ENCODE results near the gene EHMT2. TPM values are rescaled to one million over a fixed set of nuclear protein-coding genes. Genes with fewer than 3 reads are reported as not detected.

Gene EHMT2
- total and polyA plus RNA-seq, 2 donors (not counting 3 experiments of a cell fraction or from before 2014, with no cell fraction given) = 53.3 to 54.3 TPM

- TF ChIP-seq POLR2A (IDR thresholded peaks at IDR 0.05; ENCODE audit: low read depth, low read length) = peak; percentile 10
- TF ChIP-seq MAX (IDR thresholded peaks at IDR 0.05; ENCODE audit: insufficient read depth, insufficient read length) = no peak
- Histone ChIP-seq H3K36me3 (ENCODE audit: control insufficient read depth in 2 of 2, extremely low read depth in 1 of 2, insufficient read depth in 2 of 2, low read length in 2 of 2) (peaks cover 21 to 27% of the 10 kb centered on the region in 2 experiments), H3K9me3 (replicated peaks; ENCODE audit: control insufficient read depth, insufficient read depth, low read length) (no peaks in the 10 kb centered on the region), H3K9me1 (replicated peaks; ENCODE audit: control insufficient read depth, extremely low read depth, insufficient read depth, low read length) (no peaks in the 10 kb centered on the region), H3K4me2 (ENCODE audit: insufficient read depth, low read length) (peak overlapping the region; percentile 86), H3K79me2 (ENCODE audit: control insufficient read depth, insufficient read depth, low read length) (peaks cover 45% of the 10 kb centered on the region), H4K20me1 (replicated peaks; ENCODE audit: control insufficient read depth, extremely low read depth, insufficient read depth, low read length) (peaks cover 8% of the 10 kb centered on the region), H2AFZ (ENCODE audit: low read depth, low read length) (no peak overlapping the region), H3K27me3 (ENCODE audit: control insufficient read depth in 2 of 2, insufficient read depth in 2 of 2, low read length in 2 of 2) (no peaks in the 10 kb centered on the region), H3K4me3 (replicated peaks in 1 of 3; ENCODE audit: insufficient read depth in 1 of 3, low read depth in 1 of 3, low read length in 3 of 3) (peak overlapping the region; percentile 38 to 98 (median 81)), H3K27ac (ENCODE audit: insufficient read depth, low read depth, low read length) (no peak overlapping the region), H3K9ac (replicated peaks; ENCODE audit: extremely low read depth, insufficient read depth, low read length) (peak overlapping the region; percentile 99), H3K4me1 (ENCODE audit: control insufficient read depth, extremely low read depth, insufficient read depth, low read length) (peaks cover 27% of the 10 kb centered on the region)
- dilution Hi-C loops (cut with MboI; ENCODE audit: extremely low pct_ligation_motif_present, low sequenced_read_pairs) = no loop called here
- POLR2A ChIA-PET = interaction anchor here (1.6 kb wide), 1 partner anchor 10 kb away, joined by 6 read pairs; the partner anchor contains the start of gene HSPA1B
- DNase-seq (ENCODE audit: low read depth, low spot score) (no peak), FAIRE-seq (no peak)
- CTCF ChIA-PET = interaction anchor here (1.0 to 1.5 kb wide), 5 partner anchors 22 to 157 kb away, joined by 3 to 7 read pairs (median 3); no protein-coding TSS in a partner anchor
- intact Hi-C loops (cut with micrococcal nuclease) = loop anchor here (10.0 kb wide), 1 partner anchor 117 kb away; the partner anchor contains the start of genes NELFE and SKIC2
- no TSS peak for BruUV-seq (replicated peaks)
Observed at GRCh38 chr6:31837369-31838113, 60.0 kb downstream of the EHMT2 start.

- no peaks in the 10 kb centered on the region for H3K27me3 ChIP-seq (ENCODE audit: control insufficient read depth in 2 of 2, insufficient read depth in 2 of 2, low read length in 2 of 2)
- intact Hi-C loops (cut with micrococcal nuclease) (loop anchor here (10.0 kb wide), 1 partner anchor 118 kb away; the partner anchor contains the start of genes NELFE and SKIC2), dilution Hi-C loops (cut with MboI; ENCODE audit: extremely low pct_ligation_motif_present, low sequenced_read_pairs) (no loop called here)
- no peak for TF ChIP-seq EZH2 (IDR thresholded peaks at IDR 0.05; ENCODE audit: borderline replicate concordance, low read depth, low read length, severe bottlenecking)
- TF ChIP-seq FOS (IDR thresholded peaks at IDR 0.05; ENCODE audit: borderline replicate concordance, insufficient read depth, low read length) = no peak
- no peak for TF ChIP-seq MYC (IDR thresholded peaks at IDR 0.05; ENCODE audit: low read depth, low read length)
- peak; percentile 30 for DNase-seq (ENCODE audit: low read depth, low spot score)
- peaks cover 27% of the 10 kb centered on the region for H3K4me1 ChIP-seq (ENCODE audit: control insufficient read depth, extremely low read depth, insufficient read depth, low read length)
- H3K9me3 ChIP-seq (replicated peaks; ENCODE audit: control insufficient read depth, insufficient read depth, low read length) = no peaks in the 10 kb centered on the region
- H2AFZ ChIP-seq (ENCODE audit: low read depth, low read length) = no peak overlapping the region
- peak; percentile 8 for FAIRE-seq
- ChIA-PET POLR2A (interaction anchor here (0.6 to 1.6 kb wide), 2 partner anchors 9 to 21 kb away, joined by 3 to 6 read pairs; partner anchors contain the start of gene HSPA1B), CTCF (interaction anchor here (1.0 to 1.5 kb wide), 5 partner anchors 23 to 116 kb away, joined by 3 to 7 read pairs (median 3); no protein-coding TSS in a partner anchor)
- H3K4me3 ChIP-seq (replicated peaks in 1 of 3; ENCODE audit: insufficient read depth in 1 of 3, low read depth in 1 of 3, low read length in 3 of 3) = peak overlapping the region; percentile 38 to 98 (median 81)
- H4K20me1 ChIP-seq (replicated peaks; ENCODE audit: control insufficient read depth, extremely low read depth, insufficient read depth, low read length) = peaks cover 8% of the 10 kb centered on the region
- peaks cover 45% of the 10 kb centered on the region for H3K79me2 ChIP-seq (ENCODE audit: control insufficient read depth, insufficient read depth, low read length)
- BruUV-seq (replicated peaks) = no TSS peak
- H3K27ac ChIP-seq (ENCODE audit: insufficient read depth, low read depth, low read length) = peak overlapping the region; percentile 38
- H3K4me2 ChIP-seq (ENCODE audit: insufficient read depth, low read length) = peak overlapping the region; percentile 86
- peaks cover 21 to 27% of the 10 kb centered on the region in 2 experiments for H3K36me3 ChIP-seq (ENCODE audit: control insufficient read depth in 2 of 2, extremely low read depth in 1 of 2, insufficient read depth in 2 of 2, low read length in 2 of 2)
- peak overlapping the region; percentile 99 for H3K9ac ChIP-seq (replicated peaks; ENCODE audit: extremely low read depth, insufficient read depth, low read length)
- no peaks in the 10 kb centered on the region for H3K9me1 ChIP-seq (replicated peaks; ENCODE audit: control insufficient read depth, extremely low read depth, insufficient read depth, low read length)
Observed at GRCh38 chr6:31836474-31837368, 60.8 kb downstream of the EHMT2 start.
